ENCODE data around the gene IL5RA. TPM values are rescaled to one million over a fixed set of nuclear protein-coding genes. Genes with fewer than 3 reads are reported as not detected.

Gene IL5RA
- total and polyA plus RNA-seq, 2 donors = 0.41 to 0.85 TPM

DNA sequence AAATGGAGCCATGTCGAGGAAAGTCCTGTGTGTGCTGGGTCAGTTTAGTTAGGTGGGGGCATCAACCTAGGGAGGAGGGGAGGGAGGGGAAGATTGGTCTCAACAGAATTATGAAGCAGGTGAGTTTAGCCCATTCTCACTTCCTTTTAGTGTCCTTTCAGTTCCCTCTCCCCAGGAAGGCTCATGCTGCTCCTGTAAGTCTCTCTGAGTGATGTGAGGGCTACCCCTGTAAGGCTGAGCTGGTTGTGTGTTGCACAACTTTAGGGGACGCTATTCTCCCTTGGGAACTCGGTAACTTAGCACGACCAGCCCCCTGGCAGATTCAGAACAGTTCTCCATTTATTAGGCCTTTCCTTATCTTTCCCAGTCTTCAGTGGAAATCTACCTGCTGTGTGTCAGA lies 21.2 kb downstream of the IL5RA start:
- H3K27me3 ChIP-seq (ENCODE audit: control insufficient read depth in 2 of 2, insufficient read depth in 1 of 2, low read length in 1 of 2) = no peaks in the 10 kb centered on the region
- no peaks in the 10 kb centered on the region for H3K9me3 ChIP-seq (ENCODE audit: control insufficient read depth in 2 of 2, insufficient read depth in 1 of 2, low read length in 1 of 2)
- WGBS = 94% methylated on average over 4 of the region's 4 CpGs
- DNase-seq (ENCODE audit: low read depth in 6 of 9, low spot score in 9 of 9) = peak in 1 of 9 donors; percentile 5
- H3K4me1 ChIP-seq (ENCODE audit: control insufficient read depth in 2 of 2, insufficient read depth in 2 of 2, low read length in 2 of 2) = no peaks in the 10 kb centered on the region
- H3K36me3 ChIP-seq (ENCODE audit: control insufficient read depth in 2 of 2, insufficient read depth in 2 of 2, low read length in 1 of 2) = no peaks in the 10 kb centered on the region
- H3K4me3 ChIP-seq (ENCODE audit: low read length in 2 of 2) = no peak overlapping the region
- no peak overlapping the region for H3K27ac ChIP-seq (ENCODE audit: low read depth in 1 of 2, low read length in 1 of 2)

DNA sequence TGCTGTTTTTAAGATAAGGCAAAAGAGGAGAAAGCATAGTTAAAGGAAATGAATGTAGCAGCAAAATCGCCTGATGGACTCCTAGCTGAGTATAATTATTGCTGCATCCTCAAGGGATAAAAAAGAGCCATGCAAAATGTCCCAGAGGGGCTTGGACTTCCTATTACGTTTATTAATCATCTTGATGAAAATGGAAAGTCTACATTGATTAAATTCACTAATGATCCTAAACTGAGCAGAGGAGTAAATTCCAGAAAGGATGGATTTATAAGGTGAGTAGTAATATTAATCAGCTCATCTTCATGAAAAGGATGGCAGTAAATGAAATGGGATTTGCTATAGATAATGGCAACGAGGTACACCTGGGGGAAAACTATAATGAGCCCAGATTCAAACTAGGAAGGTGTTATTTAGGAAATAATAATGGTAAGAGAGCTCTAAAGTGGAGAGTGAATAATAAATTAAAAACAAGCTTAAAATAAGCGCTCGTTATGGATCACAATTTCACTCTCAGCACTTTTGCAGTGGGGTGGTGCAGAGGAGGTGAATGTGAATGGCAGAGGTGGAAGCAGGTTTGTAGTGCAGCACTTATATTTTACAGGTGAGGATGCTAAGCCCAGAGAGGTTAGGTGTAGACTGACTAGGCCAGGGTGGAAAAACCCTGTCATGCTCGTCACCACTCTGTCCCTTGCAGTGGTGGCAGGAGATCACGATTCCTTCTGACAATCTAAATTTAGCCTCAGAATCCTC lies 22.3 kb downstream of the IL5RA start:
- no peak overlapping the region for H3K27ac ChIP-seq (ENCODE audit: low read depth in 1 of 2, low read length in 1 of 2)
- DNase-seq (ENCODE audit: low read depth in 6 of 9, low spot score in 9 of 9) = no peak
- 86% methylated on average over 7 of the region's 7 CpGs for WGBS

DNA sequence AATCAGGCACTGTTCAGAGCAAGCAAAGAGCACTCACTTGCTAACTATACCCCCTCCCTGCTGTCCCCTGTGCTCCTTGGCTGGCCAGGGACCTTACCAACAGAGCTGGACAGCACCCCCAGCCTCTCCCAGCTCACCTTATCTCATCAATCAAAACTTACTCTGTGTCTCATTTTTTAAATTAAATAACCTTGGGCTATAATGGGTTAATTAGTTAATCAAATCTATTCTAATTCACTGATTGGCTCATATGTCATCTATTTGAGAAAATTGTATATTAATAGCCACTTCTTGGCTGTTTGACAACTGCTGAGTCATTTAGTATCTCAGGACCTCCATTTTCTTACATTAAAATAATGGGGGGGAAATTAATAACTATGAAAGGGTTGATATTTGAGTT lies 22.9 kb downstream of the IL5RA start:
- Histone ChIP-seq H3K4me1 (ENCODE audit: control insufficient read depth in 2 of 2, insufficient read depth in 2 of 2, low read length in 2 of 2) (no peaks in the 10 kb centered on the region), H3K4me3 (ENCODE audit: low read length in 2 of 2) (no peak overlapping the region), H3K36me3 (ENCODE audit: control insufficient read depth in 2 of 2, insufficient read depth in 2 of 2, low read length in 1 of 2) (no peaks in the 10 kb centered on the region), H3K27me3 (ENCODE audit: control insufficient read depth in 2 of 2, insufficient read depth in 1 of 2, low read length in 1 of 2) (no peaks in the 10 kb centered on the region), H3K27ac (ENCODE audit: low read depth in 1 of 2, low read length in 1 of 2) (no peak overlapping the region), H3K9me3 (ENCODE audit: control insufficient read depth in 2 of 2, insufficient read depth in 1 of 2, low read length in 1 of 2) (no peaks in the 10 kb centered on the region)
- DNase-seq (ENCODE audit: low read depth in 6 of 9, low spot score in 9 of 9) = no peak

More for the DNA sequence above, 22.3 kb downstream of the IL5RA start:
- Histone ChIP-seq H3K4me3 (ENCODE audit: low read length in 2 of 2) (no peak overlapping the region), H3K27me3 (ENCODE audit: control insufficient read depth in 2 of 2, insufficient read depth in 1 of 2, low read length in 1 of 2) (no peaks in the 10 kb centered on the region), H3K36me3 (ENCODE audit: control insufficient read depth in 2 of 2, insufficient read depth in 2 of 2, low read length in 1 of 2) (no peaks in the 10 kb centered on the region), H3K9me3 (ENCODE audit: control insufficient read depth in 2 of 2, insufficient read depth in 1 of 2, low read length in 1 of 2) (no peaks in the 10 kb centered on the region), H3K4me1 (ENCODE audit: control insufficient read depth in 2 of 2, insufficient read depth in 2 of 2, low read length in 2 of 2) (no peaks in the 10 kb centered on the region)

DNA sequence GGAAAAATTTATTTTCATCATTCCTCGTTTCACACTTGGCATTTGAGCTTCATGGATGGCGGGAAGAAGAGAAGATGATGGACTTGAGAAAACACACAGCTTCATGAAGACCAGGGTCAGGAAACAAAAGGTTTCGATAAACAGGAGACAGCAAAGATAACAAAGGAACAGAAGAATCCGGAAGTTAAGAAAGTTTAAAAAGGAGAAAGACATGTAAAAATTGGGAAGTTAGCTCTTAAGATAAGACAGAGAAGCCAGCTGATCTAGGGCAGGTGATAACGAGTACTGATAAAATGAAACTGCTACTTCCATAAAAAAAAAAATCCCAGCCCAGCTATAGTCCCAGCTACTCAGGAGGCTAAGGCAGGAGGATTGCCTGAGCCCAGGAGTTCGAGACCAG lies 23.9 kb downstream of the IL5RA start:
- no peak overlapping the region for H3K4me3 ChIP-seq (ENCODE audit: low read length in 2 of 2)
- H3K4me1 ChIP-seq (ENCODE audit: control insufficient read depth in 2 of 2, insufficient read depth in 2 of 2, low read length in 2 of 2) = no peaks in the 10 kb centered on the region
- H3K27me3 ChIP-seq (ENCODE audit: control insufficient read depth in 2 of 2, insufficient read depth in 1 of 2, low read length in 1 of 2) = no peaks in the 10 kb centered on the region
- DNase-seq (ENCODE audit: low read depth in 6 of 9, low spot score in 9 of 9) = no peak
- no peaks in the 10 kb centered on the region for H3K9me3 ChIP-seq (ENCODE audit: control insufficient read depth in 2 of 2, insufficient read depth in 1 of 2, low read length in 1 of 2)
- 67% methylated on average over 6 of the region's 6 CpGs for WGBS
- H3K36me3 ChIP-seq (ENCODE audit: control insufficient read depth in 2 of 2, insufficient read depth in 2 of 2, low read length in 1 of 2) = no peaks in the 10 kb centered on the region
- no peak overlapping the region for H3K27ac ChIP-seq (ENCODE audit: low read depth in 1 of 2, low read length in 1 of 2)

DNA sequence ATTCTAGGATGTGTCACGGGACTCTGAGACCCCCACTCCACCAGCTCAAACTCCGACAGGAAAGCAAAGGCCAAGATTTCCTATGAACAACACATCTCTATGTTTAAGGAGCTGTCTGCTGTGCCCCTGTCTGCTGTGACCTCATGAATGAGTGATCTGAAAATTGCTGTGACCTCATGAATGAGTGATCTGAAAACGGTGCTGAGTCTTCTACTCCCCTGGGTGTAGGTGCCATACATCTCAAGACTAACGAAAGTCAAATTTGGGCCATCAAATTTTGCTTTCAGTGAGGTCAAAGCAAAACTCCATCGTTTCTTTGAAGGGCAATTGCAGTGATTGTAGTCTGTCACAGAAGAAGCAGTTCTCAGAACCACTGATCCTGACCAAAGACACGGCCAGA lies 24.4 kb downstream of the IL5RA start:
- no peak overlapping the region for H3K27ac ChIP-seq (ENCODE audit: low read depth in 1 of 2, low read length in 1 of 2)
- 88% methylated on average over 6 of the region's 6 CpGs for WGBS
- DNase-seq (ENCODE audit: low read depth in 6 of 9, low spot score in 9 of 9) = no peak

DNA sequence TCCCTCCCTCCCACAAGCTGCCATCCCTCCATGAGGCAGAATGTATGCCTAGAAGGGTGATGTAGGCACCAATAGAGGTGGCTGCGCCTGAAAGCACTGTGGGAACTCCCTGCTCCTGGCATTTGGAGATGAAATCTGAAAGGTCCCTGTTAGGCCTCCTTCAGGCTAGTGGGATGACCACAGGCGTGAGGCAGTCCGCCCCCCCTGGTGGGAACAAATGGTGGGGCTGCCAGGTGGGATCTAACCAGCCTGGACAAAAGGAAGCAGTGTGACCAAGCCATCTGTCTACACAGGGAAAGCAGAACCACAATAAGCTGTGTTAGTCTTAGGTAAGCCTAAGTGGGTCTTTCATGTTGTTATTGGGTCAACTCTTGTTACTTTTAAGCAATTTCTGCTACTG lies 25.3 kb downstream of the IL5RA start:
- Histone ChIP-seq H3K4me3 (ENCODE audit: low read length in 2 of 2) (no peak overlapping the region), H3K4me1 (ENCODE audit: control insufficient read depth in 2 of 2, insufficient read depth in 2 of 2, low read length in 2 of 2) (no peaks in the 10 kb centered on the region), H3K36me3 (ENCODE audit: control insufficient read depth in 2 of 2, insufficient read depth in 2 of 2, low read length in 1 of 2) (no peaks in the 10 kb centered on the region), H3K27me3 (ENCODE audit: control insufficient read depth in 2 of 2, insufficient read depth in 1 of 2, low read length in 1 of 2) (no peaks in the 10 kb centered on the region), H3K27ac (ENCODE audit: low read depth in 1 of 2, low read length in 1 of 2) (no peak overlapping the region), H3K9me3 (ENCODE audit: control insufficient read depth in 2 of 2, insufficient read depth in 1 of 2, low read length in 1 of 2) (no peaks in the 10 kb centered on the region)
- WGBS = 93% methylated on average over 3 of the region's 3 CpGs
- no peak for DNase-seq (ENCODE audit: low read depth in 6 of 9, low spot score in 9 of 9)

More for the DNA sequence above, 24.4 kb downstream of the IL5RA start:
- H3K4me1 ChIP-seq (ENCODE audit: control insufficient read depth in 2 of 2, insufficient read depth in 2 of 2, low read length in 2 of 2) = no peaks in the 10 kb centered on the region
- no peaks in the 10 kb centered on the region for H3K27me3 ChIP-seq (ENCODE audit: control insufficient read depth in 2 of 2, insufficient read depth in 1 of 2, low read length in 1 of 2)
- H3K36me3 ChIP-seq (ENCODE audit: control insufficient read depth in 2 of 2, insufficient read depth in 2 of 2, low read length in 1 of 2) = no peaks in the 10 kb centered on the region
- H3K4me3 ChIP-seq (ENCODE audit: low read length in 2 of 2) = no peak overlapping the region
- H3K9me3 ChIP-seq (ENCODE audit: control insufficient read depth in 2 of 2, insufficient read depth in 1 of 2, low read length in 1 of 2) = no peaks in the 10 kb centered on the region

- Histone ChIP-seq H3K9me3 (ENCODE audit: control insufficient read depth in 2 of 2, insufficient read depth in 1 of 2, low read length in 1 of 2) (no peaks in the 10 kb centered on the region), H3K36me3 (ENCODE audit: control insufficient read depth in 2 of 2, insufficient read depth in 2 of 2, low read length in 1 of 2) (no peaks in the 10 kb centered on the region), H3K4me1 (ENCODE audit: control insufficient read depth in 2 of 2, insufficient read depth in 2 of 2, low read length in 2 of 2) (no peaks in the 10 kb centered on the region), H3K27ac (ENCODE audit: low read depth in 1 of 2, low read length in 1 of 2) (no peak overlapping the region), H3K27me3 (ENCODE audit: control insufficient read depth in 2 of 2, insufficient read depth in 1 of 2, low read length in 1 of 2) (no peaks in the 10 kb centered on the region), H3K4me3 (ENCODE audit: low read length in 2 of 2) (no peak overlapping the region)
- 80% methylated on average over 2 of the region's 2 CpGs for WGBS
- no peak for DNase-seq (ENCODE audit: low read depth in 6 of 9, low spot score in 9 of 9)
Observed at GRCh38 chr3:3082234-3082924, 27.8 kb downstream of the IL5RA start.

GRCh38 chr3:3081381-3082233 lies 28.6 kb downstream of the IL5RA start:
- Histone ChIP-seq H3K27ac (ENCODE audit: low read depth in 1 of 2, low read length in 1 of 2) (no peak overlapping the region), H3K4me3 (ENCODE audit: low read length in 2 of 2) (no peak overlapping the region), H3K4me1 (ENCODE audit: control insufficient read depth in 2 of 2, insufficient read depth in 2 of 2, low read length in 2 of 2) (no peaks in the 10 kb centered on the region), H3K36me3 (ENCODE audit: control insufficient read depth in 2 of 2, insufficient read depth in 2 of 2, low read length in 1 of 2) (no peaks in the 10 kb centered on the region), H3K27me3 (ENCODE audit: control insufficient read depth in 2 of 2, insufficient read depth in 1 of 2, low read length in 1 of 2) (no peaks in the 10 kb centered on the region), H3K9me3 (ENCODE audit: control insufficient read depth in 2 of 2, insufficient read depth in 1 of 2, low read length in 1 of 2) (no peaks in the 10 kb centered on the region)
- WGBS = 94% methylated on average over 9 of the region's 9 CpGs
- no peak for DNase-seq (ENCODE audit: low read depth in 6 of 9, low spot score in 9 of 9)

- H3K4me3 ChIP-seq (ENCODE audit: low read length in 2 of 2) = no peak overlapping the region
- DNase-seq (ENCODE audit: low read depth in 6 of 9, low spot score in 9 of 9) = no peak
- no peaks in the 10 kb centered on the region for H3K27me3 ChIP-seq (ENCODE audit: control insufficient read depth in 2 of 2, insufficient read depth in 1 of 2, low read length in 1 of 2)
- no peak overlapping the region for H3K27ac ChIP-seq (ENCODE audit: low read depth in 1 of 2, low read length in 1 of 2)
- H3K4me1 ChIP-seq (ENCODE audit: control insufficient read depth in 2 of 2, insufficient read depth in 2 of 2, low read length in 2 of 2) = no peaks in the 10 kb centered on the region
- WGBS = 87% methylated on average over 5 of the region's 5 CpGs
- H3K9me3 ChIP-seq (ENCODE audit: control insufficient read depth in 2 of 2, insufficient read depth in 1 of 2, low read length in 1 of 2) = no peaks in the 10 kb centered on the region
- no peaks in the 10 kb centered on the region for H3K36me3 ChIP-seq (ENCODE audit: control insufficient read depth in 2 of 2, insufficient read depth in 2 of 2, low read length in 1 of 2)
Observed at GRCh38 chr3:3080309-3080708, 29.9 kb downstream of the IL5RA start.

All from thymus (tissue), 11 donors.